GM12874 (cell line): Measurements from ENCODE around the gene NCDN.

Source experiments
- CTCF ChIP-seq: IDR thresholded peaks from 2 replicates; pipeline ENCODE4 v1.5.1; 2011; ENCODE audit warnings: low read depth, mild to moderate bottlenecking, control low read depth, low read length, moderate library complexity; ENCODE audit not compliant: insufficient read depth

Gene NCDN

DNA sequence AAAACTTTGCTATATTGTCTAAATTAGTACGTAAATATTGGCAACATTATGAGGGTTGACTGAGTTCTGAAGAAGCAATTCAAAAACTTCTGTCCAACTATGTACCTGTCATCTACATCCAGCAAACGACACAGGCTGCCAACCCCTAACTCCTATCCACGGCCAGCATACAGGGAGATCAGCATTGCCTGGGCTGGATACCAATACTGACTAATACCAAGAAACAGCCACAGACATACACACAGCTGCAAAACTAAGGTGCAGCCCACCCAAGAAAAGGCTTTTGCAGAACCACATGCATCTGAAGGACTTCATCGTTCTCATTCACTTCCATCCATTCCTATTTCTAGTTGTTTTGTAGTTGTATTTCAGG, 2.4 kb upstream of the NCDN start:
- no peak for TF ChIP-seq CTCF

GRCh38 chr1:35555601-35556477, 1.8 kb upstream of the NCDN start:
- no peak for TF ChIP-seq CTCF

DNA sequence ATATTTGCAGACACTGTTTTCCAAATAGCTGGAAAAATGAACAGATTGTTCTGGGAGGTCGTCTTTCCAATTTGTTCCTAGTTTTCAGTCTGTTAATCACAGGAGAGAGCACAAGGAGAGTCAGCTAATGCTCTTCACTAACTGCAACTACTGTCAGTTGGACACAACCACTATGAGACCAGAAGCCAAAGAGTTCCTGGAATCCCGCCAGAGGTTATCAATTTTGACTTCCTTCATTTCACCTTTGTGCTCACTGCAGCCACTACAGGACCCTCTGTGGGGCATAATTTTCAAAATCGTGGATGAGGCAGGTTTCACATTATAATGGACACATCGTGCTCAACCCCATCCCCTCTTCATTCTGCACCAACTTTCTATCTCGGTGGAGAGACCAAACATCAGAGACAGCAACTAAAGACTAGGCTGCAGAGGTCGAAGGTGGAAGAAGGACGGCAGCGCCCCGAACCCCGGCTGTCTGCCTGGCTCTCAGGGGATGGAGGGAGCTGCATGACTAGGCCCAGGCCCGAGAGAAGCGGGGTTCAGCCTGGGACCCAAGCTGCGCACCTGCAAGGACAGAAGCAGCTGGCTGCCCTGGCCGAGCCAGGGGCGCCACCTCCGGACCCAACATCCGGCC, 998 bp upstream of the NCDN start:
- TF ChIP-seq CTCF: no peak

DNA sequence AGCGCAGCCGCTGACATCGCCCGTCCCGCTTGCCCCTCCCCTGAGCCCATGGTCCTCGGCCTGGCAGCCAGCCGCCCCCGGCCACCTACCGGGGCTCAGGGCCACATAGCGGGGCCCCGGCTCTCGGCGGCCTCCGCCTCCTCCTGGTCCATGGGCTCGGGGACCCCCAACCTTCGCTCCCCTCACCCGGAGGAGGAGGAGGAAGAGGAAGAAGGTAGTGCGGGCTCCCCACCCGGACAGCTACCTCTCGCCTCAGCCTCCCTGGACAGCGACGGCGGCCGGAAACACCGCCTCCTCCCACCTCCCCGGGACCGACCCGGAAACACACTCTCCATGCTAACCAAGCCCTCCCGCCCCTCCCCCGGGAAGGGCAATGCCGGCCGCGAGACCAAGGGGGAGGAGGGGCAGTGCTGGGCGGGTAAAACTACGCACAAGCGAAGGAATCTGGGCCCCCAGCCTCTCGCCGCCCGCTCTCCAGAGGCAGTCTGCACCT, 435 bp upstream of the NCDN start, which contains the start of gene KIAA0319L:
TSS of gene KIAA0319L (minus strand) at position 286 of the 493 bp plus-strand sequence. CDS start 2,912 bp downstream, outside the sequence.
- TF ChIP-seq CTCF: no peak

GRCh38 chr1:35558374-35559316, 1.0 kb downstream of the NCDN start:
- no peak for TF ChIP-seq CTCF

- no peak for TF ChIP-seq CTCF
Observed at GRCh38 chr1:35559317-35559944, 1.8 kb downstream of the NCDN start.
